Umbilical cord (tissue), 2 donors: ENCODE data around the gene HOXD12. TPM values are rescaled to one million over a fixed set of nuclear protein-coding genes. Genes with fewer than 3 reads are reported as not detected.

Experiments
- DNase-seq: peaks from one replicate; pipeline ENCODE4 v3.0.0-alpha.2; 2015; ENCODE audit warnings: low spot score
- total RNA-seq: library from RNA; depleted of rRNA; stranded (reverse); fragments of >200 nt; gene quantifications from one replicate; pipeline ENCODE4 v1.2.3, GENCODE V29; 2014; ENCODE audit warnings: low replicate concordance; ENCODE audit not compliant: insufficient read depth

The HOXD12 gene
- total RNA-seq, 1 donor from 2014 or later = 1.9 TPM

GRCh38 chr2:176147800-176148496 lies 48.4 kb downstream of the HOXD12 start:
- DNase-seq = no peak

GRCh38 chr2:176148751-176149421 lies 49.3 kb downstream of the HOXD12 start:
- DNase-seq = no peak

GRCh38 chr2:176149481-176149938 lies 49.9 kb downstream of the HOXD12 start:
- no peak for DNase-seq

- no peak for DNase-seq
Measured at GRCh38 chr2:176149939-176150583, 50.5 kb downstream of the HOXD12 start.

GRCh38 chr2:176150584-176151441 lies 51.2 kb downstream of the HOXD12 start:
- DNase-seq = no peak

- no peak for DNase-seq
Measured at GRCh38 chr2:176151442-176152287, 52.1 kb downstream of the HOXD12 start, which contains the start of gene HOXD4. HOXD4 (plus strand) TSS chr2:176151550; CDS start chr2:176151634, 84 bp downstream.

Other genes with a start within 250 kb of the HOXD12 start
- gene LNPK, start 97.5 kb upstream of the HOXD12 start, total RNA-seq = 28.9 TPM
- 1.2 TPM for gene EVX2, start 15.8 kb upstream of the HOXD12 start, total RNA-seq
- gene HOXD13, start 7.1 kb upstream of the HOXD12 start, total RNA-seq = 4.8 TPM
- 18.1 TPM for gene HOXD11, start 7.5 kb downstream of the HOXD12 start, total RNA-seq
- gene HOXD10, start 17.0 kb downstream of the HOXD12 start, total RNA-seq = 14.4 TPM
- 1.9 TPM for gene HOXD9, start 22.9 kb downstream of the HOXD12 start, total RNA-seq
- 8.7 TPM for gene HOXD8, start 29.9 kb downstream of the HOXD12 start, total RNA-seq
- gene HOXD4, start 51.8 kb downstream of the HOXD12 start, total RNA-seq = 2.4 TPM
- not detected for gene HOXD3, start 57.5 kb downstream of the HOXD12 start, total RNA-seq
- 0.48 TPM for gene HOXD1, start 88.9 kb downstream of the HOXD12 start, total RNA-seq
- gene MTX2, start 169.6 kb downstream of the HOXD12 start, total RNA-seq = 24.8 TPM